Loucy (cell line): Measurements from ENCODE around the gene SORCS2.

Experiments
- EZH2phosphoT487 ChIP-seq: fragments of 200-600 bp; IDR thresholded peaks from 2 replicates; pipeline ENCODE4 v1.6.1; 2018; ENCODE audit warnings: antibody characterized with exemption, mild to moderate bottlenecking, moderate library complexity, borderline replicate concordance
- TF ChIP-seq, protein P1 (sequence below): fragments of 200-600 bp; sonication (generic); conservative IDR thresholded peaks from 2 replicates; pipeline ENCODE4 v1.5.1; 2014; ENCODE audit warnings: mild to moderate bottlenecking, antibody characterized with exemption, low read length

DNA sequence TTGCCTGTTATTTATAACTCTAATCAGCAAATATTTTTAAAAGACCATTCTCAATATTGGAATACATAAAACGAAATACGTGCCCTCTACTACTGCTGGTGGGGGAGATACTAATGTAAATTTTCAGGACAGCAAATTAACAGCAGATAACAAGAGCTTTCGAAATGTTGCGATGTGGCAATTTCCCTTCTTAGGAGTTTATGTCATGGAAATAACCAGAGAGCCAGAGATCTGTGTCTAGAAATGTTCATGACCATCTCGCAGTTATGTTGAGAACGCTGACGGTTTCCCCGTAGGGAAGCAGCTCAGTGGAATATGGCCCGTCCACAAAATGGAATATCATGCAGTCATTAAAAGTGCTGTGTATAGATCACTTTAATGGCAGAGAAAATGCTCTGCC is 480.8 kb downstream of the SORCS2 start:
- TF ChIP-seq, protein P1, sequence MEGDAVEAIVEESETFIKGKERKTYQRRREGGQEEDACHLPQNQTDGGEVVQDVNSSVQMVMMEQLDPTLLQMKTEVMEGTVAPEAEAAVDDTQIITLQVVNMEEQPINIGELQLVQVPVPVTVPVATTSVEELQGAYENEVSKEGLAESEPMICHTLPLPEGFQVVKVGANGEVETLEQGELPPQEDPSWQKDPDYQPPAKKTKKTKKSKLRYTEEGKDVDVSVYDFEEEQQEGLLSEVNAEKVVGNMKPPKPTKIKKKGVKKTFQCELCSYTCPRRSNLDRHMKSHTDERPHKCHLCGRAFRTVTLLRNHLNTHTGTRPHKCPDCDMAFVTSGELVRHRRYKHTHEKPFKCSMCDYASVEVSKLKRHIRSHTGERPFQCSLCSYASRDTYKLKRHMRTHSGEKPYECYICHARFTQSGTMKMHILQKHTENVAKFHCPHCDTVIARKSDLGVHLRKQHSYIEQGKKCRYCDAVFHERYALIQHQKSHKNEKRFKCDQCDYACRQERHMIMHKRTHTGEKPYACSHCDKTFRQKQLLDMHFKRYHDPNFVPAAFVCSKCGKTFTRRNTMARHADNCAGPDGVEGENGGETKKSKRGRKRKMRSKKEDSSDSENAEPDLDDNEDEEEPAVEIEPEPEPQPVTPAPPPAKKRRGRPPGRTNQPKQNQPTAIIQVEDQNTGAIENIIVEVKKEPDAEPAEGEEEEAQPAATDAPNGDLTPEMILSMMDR = no peak
- no peak for TF ChIP-seq EZH2phosphoT487
